Measurements from ENCODE around the gene FBXW8.

DNA sequence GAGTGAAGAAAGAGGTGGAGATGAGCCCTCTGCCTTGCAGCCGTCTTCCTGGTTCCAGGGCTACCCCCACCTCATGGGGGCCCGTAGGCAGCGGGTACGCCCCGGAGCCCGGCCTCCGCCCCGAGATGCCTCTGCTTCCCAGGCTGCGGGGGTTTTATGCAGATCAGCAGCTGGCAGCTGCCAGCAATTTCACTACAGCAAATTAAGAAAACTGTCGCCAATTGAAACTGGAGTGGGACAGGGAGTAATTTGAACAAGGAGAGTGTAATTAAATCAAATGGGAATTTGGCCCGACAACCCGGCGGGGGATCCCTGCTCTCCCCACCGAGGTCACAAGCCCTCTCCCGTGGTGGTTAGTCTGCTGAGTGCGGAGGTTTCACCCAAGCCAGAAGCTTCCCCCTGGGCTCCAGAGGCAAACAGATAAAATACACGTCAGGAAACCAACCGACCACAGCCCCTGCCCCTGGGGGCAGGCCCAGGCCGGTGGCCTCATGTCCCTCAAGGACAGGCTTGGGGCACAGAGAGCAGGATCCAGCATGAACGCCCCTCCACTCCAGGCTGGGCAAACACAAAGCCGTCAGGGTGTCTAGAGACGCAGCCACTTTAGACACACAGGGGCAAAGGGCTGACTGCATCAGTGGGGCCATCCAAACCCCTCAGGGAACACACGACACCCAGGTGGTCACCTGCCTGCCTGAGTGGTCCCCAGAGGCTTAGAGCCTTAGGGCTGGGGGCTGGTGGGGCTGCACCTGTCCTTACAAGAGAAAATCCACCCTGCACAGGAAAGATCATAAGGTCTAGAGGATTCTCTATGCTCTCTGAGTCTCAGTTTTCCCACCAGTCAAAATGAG is 134.6 kb downstream of the FBXW8 start:
- no peak for TF ChIP-seq POLR2A (IDR thresholded peaks at IDR 0.05)
- TF ChIP-seq, protein P1, sequence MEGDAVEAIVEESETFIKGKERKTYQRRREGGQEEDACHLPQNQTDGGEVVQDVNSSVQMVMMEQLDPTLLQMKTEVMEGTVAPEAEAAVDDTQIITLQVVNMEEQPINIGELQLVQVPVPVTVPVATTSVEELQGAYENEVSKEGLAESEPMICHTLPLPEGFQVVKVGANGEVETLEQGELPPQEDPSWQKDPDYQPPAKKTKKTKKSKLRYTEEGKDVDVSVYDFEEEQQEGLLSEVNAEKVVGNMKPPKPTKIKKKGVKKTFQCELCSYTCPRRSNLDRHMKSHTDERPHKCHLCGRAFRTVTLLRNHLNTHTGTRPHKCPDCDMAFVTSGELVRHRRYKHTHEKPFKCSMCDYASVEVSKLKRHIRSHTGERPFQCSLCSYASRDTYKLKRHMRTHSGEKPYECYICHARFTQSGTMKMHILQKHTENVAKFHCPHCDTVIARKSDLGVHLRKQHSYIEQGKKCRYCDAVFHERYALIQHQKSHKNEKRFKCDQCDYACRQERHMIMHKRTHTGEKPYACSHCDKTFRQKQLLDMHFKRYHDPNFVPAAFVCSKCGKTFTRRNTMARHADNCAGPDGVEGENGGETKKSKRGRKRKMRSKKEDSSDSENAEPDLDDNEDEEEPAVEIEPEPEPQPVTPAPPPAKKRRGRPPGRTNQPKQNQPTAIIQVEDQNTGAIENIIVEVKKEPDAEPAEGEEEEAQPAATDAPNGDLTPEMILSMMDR (IDR thresholded peaks at IDR 0.05) = no peak
- TF ChIP-seq EP300 (IDR thresholded peaks at IDR 0.05) = no peak
